Panc1 (cell line): ENCODE data around the gene UPK3BL2.
"Not testable (repeated sequence)": the region's sequence is repeated elsewhere in the genome, so short reads cannot be mapped to it uniquely, and the experiment has no call there.

ENCODE experiments used
- POLR2AphosphoS5 ChIP-seq: IDR thresholded peaks from 2 replicates; pipeline ENCODE4 v1.6.1; 2012; ENCODE audit warnings: mild to moderate bottlenecking, low read depth, low read length, moderate library complexity
- TCF7L2 ChIP-seq: IDR thresholded peaks from 2 replicates; pipeline ENCODE4 v1.6.1; 2011; ENCODE audit warnings: mild to moderate bottlenecking, low read depth, low read length, inconsistent platforms
- TF ChIP-seq, protein P1 (sequence below): fragments of 450-650 bp; IDR thresholded peaks from 2 replicates; pipeline ENCODE4 v1.5.1; 2017; ENCODE audit warnings: mild to moderate bottlenecking
- TF ChIP-seq, protein P2 (sequence below), 2 experiments: IDR thresholded peaks; 2 replicates each; pipeline ENCODE4 v1.6.1; 2011 to 2012; ENCODE audit warnings: low read depth in 2 of 2, control low read depth in 1 of 2, low read length in 1 of 2, mild to moderate bottlenecking in 1 of 2, moderate library complexity in 1 of 2; ENCODE audit not compliant: insufficient read depth in 1 of 2

- not testable (repeated sequence) for TF ChIP-seq TCF7L2, POLR2AphosphoS5
- TF ChIP-seq, protein P1, sequence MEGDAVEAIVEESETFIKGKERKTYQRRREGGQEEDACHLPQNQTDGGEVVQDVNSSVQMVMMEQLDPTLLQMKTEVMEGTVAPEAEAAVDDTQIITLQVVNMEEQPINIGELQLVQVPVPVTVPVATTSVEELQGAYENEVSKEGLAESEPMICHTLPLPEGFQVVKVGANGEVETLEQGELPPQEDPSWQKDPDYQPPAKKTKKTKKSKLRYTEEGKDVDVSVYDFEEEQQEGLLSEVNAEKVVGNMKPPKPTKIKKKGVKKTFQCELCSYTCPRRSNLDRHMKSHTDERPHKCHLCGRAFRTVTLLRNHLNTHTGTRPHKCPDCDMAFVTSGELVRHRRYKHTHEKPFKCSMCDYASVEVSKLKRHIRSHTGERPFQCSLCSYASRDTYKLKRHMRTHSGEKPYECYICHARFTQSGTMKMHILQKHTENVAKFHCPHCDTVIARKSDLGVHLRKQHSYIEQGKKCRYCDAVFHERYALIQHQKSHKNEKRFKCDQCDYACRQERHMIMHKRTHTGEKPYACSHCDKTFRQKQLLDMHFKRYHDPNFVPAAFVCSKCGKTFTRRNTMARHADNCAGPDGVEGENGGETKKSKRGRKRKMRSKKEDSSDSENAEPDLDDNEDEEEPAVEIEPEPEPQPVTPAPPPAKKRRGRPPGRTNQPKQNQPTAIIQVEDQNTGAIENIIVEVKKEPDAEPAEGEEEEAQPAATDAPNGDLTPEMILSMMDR = not testable (repeated sequence)
- TF ChIP-seq, protein P2, sequence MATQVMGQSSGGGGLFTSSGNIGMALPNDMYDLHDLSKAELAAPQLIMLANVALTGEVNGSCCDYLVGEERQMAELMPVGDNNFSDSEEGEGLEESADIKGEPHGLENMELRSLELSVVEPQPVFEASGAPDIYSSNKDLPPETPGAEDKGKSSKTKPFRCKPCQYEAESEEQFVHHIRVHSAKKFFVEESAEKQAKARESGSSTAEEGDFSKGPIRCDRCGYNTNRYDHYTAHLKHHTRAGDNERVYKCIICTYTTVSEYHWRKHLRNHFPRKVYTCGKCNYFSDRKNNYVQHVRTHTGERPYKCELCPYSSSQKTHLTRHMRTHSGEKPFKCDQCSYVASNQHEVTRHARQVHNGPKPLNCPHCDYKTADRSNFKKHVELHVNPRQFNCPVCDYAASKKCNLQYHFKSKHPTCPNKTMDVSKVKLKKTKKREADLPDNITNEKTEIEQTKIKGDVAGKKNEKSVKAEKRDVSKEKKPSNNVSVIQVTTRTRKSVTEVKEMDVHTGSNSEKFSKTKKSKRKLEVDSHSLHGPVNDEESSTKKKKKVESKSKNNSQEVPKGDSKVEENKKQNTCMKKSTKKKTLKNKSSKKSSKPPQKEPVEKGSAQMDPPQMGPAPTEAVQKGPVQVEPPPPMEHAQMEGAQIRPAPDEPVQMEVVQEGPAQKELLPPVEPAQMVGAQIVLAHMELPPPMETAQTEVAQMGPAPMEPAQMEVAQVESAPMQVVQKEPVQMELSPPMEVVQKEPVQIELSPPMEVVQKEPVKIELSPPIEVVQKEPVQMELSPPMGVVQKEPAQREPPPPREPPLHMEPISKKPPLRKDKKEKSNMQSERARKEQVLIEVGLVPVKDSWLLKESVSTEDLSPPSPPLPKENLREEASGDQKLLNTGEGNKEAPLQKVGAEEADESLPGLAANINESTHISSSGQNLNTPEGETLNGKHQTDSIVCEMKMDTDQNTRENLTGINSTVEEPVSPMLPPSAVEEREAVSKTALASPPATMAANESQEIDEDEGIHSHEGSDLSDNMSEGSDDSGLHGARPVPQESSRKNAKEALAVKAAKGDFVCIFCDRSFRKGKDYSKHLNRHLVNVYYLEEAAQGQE (IDR thresholded peaks at IDR 0.05; ENCODE audit: insufficient read depth in 1 of 2, low read depth in 2 of 2, low read length in 1 of 2) = not testable (repeated sequence)
These were observed 16.3 kb downstream of the UPK3BL2 start for GRCh38 chr7:102527182-102527581.
